ENCODE data around the gene CCM2L.

CCM2L gene

GRCh38 chr20:31990641-31991338 lies 19.4 kb upstream of the CCM2L start:
- no peak for TF ChIP-seq EGR1 (IDR thresholded peaks at IDR 0.05)
- no peak for TF ChIP-seq ZBTB7A (IDR thresholded peaks at IDR 0.05; ENCODE audit: low read depth)
- no peak for TF ChIP-seq CEBPB (IDR thresholded peaks at IDR 0.05)
- TF ChIP-seq NFIC (IDR thresholded peaks at IDR 0.05), result no peak
- TF ChIP-seq, protein P1, sequence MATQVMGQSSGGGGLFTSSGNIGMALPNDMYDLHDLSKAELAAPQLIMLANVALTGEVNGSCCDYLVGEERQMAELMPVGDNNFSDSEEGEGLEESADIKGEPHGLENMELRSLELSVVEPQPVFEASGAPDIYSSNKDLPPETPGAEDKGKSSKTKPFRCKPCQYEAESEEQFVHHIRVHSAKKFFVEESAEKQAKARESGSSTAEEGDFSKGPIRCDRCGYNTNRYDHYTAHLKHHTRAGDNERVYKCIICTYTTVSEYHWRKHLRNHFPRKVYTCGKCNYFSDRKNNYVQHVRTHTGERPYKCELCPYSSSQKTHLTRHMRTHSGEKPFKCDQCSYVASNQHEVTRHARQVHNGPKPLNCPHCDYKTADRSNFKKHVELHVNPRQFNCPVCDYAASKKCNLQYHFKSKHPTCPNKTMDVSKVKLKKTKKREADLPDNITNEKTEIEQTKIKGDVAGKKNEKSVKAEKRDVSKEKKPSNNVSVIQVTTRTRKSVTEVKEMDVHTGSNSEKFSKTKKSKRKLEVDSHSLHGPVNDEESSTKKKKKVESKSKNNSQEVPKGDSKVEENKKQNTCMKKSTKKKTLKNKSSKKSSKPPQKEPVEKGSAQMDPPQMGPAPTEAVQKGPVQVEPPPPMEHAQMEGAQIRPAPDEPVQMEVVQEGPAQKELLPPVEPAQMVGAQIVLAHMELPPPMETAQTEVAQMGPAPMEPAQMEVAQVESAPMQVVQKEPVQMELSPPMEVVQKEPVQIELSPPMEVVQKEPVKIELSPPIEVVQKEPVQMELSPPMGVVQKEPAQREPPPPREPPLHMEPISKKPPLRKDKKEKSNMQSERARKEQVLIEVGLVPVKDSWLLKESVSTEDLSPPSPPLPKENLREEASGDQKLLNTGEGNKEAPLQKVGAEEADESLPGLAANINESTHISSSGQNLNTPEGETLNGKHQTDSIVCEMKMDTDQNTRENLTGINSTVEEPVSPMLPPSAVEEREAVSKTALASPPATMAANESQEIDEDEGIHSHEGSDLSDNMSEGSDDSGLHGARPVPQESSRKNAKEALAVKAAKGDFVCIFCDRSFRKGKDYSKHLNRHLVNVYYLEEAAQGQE (IDR thresholded peaks at IDR 0.05; ENCODE audit: low read depth), result no peak
- TF ChIP-seq, protein P2, sequence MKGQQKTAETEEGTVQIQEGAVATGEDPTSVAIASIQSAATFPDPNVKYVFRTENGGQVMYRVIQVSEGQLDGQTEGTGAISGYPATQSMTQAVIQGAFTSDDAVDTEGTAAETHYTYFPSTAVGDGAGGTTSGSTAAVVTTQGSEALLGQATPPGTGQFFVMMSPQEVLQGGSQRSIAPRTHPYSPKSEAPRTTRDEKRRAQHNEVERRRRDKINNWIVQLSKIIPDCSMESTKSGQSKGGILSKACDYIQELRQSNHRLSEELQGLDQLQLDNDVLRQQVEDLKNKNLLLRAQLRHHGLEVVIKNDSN (IDR thresholded peaks at IDR 0.05), result no peak
- TF ChIP-seq RAD21 (IDR thresholded peaks at IDR 0.05; ENCODE audit: low read depth), result no peak
- TF ChIP-seq MAX (IDR thresholded peaks at IDR 0.05), result no peak
- TF ChIP-seq FOXM1 (IDR thresholded peaks at IDR 0.05; ENCODE audit: borderline replicate concordance, low read depth), result no peak
- TF ChIP-seq CREB1 (IDR thresholded peaks at IDR 0.05; ENCODE audit: low read depth), result no peak
- no peak for TF ChIP-seq TEAD4 (IDR thresholded peaks at IDR 0.05)
- TF ChIP-seq TCF12 (IDR thresholded peaks at IDR 0.05; ENCODE audit: low read depth), result no peak
- no peak for TF ChIP-seq EP300 (IDR thresholded peaks at IDR 0.05; ENCODE audit: borderline replicate concordance)
- no peak for TF ChIP-seq YY1 (IDR thresholded peaks at IDR 0.05; ENCODE audit: low read depth)
- TF ChIP-seq TAF1 (IDR thresholded peaks at IDR 0.05; ENCODE audit: low read depth), result no peak

DNA sequence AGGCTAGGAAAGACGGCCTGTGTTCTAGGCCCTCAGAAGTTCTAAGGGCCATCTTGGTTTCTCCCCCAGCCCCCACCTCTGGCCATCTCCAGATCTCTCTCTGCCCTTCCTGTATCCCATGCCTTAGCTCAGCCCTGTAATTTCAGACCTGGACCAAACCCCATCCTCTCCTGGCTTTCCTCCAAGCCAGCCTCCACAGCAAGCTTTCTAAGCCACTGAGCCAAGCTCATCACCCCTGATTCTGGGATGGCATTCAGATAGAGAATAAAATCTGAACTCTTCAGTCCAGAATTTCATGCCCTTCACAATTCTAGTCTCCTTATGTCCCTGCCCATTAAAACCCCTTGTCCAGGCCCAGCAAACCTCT lies 18.9 kb upstream of the CCM2L start:
- TF ChIP-seq CEBPB (IDR thresholded peaks at IDR 0.05) (no peak), EP300 (IDR thresholded peaks at IDR 0.05; ENCODE audit: borderline replicate concordance) (no peak), FOXM1 (IDR thresholded peaks at IDR 0.05; ENCODE audit: borderline replicate concordance, low read depth) (no peak), TAF1 (IDR thresholded peaks at IDR 0.05; ENCODE audit: low read depth) (no peak), TEAD4 (IDR thresholded peaks at IDR 0.05) (no peak), CREB1 (IDR thresholded peaks at IDR 0.05; ENCODE audit: low read depth) (no peak), YY1 (IDR thresholded peaks at IDR 0.05; ENCODE audit: low read depth) (no peak), EGR1 (IDR thresholded peaks at IDR 0.05) (no peak), MAX (IDR thresholded peaks at IDR 0.05) (no peak), NFIC (IDR thresholded peaks at IDR 0.05) (no peak)
- TF ChIP-seq, protein P2 (IDR thresholded peaks at IDR 0.05), result no peak
- TF ChIP-seq, protein P1 (IDR thresholded peaks at IDR 0.05; ENCODE audit: low read depth), result no peak

DNA sequence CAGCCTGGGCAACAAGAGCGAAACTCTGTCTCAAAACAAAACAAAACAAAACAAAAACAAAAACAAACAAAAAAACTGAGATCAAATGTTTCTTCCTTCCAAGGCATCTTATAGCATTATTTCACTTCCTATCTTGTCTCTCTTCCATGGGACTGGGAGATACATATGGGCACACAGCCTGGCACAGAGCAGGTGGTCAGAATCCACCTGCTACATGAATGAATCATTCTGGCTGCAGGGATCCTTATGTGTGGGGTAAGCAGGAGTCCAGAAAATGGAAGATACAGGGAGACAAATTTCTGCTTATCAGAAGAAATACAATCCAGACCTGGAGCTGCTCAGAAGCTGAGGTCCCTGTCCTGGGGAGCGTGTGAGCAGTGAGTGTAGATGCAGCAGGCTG lies 18.2 kb upstream of the CCM2L start:
- no peak for TF ChIP-seq TAF1 (IDR thresholded peaks at IDR 0.05; ENCODE audit: low read depth)
- TF ChIP-seq YY1 (IDR thresholded peaks at IDR 0.05; ENCODE audit: low read depth), result no peak
- no peak for TF ChIP-seq MAX (IDR thresholded peaks at IDR 0.05)
- no peak for TF ChIP-seq EGR1 (IDR thresholded peaks at IDR 0.05)
- TF ChIP-seq TEAD4 (IDR thresholded peaks at IDR 0.05), result no peak
- TF ChIP-seq RAD21 (IDR thresholded peaks at IDR 0.05; ENCODE audit: low read depth), result no peak
- TF ChIP-seq, protein P1 (IDR thresholded peaks at IDR 0.05; ENCODE audit: low read depth), result no peak
- TF ChIP-seq FOXM1 (IDR thresholded peaks at IDR 0.05; ENCODE audit: borderline replicate concordance, low read depth), result no peak
- no peak for TF ChIP-seq CREB1 (IDR thresholded peaks at IDR 0.05; ENCODE audit: low read depth)
- TF ChIP-seq, protein P2 (IDR thresholded peaks at IDR 0.05), result no peak
- no peak for TF ChIP-seq ZBTB7A (IDR thresholded peaks at IDR 0.05; ENCODE audit: low read depth)
- TF ChIP-seq EP300 (IDR thresholded peaks at IDR 0.05; ENCODE audit: borderline replicate concordance), result no peak
- TF ChIP-seq CEBPB (IDR thresholded peaks at IDR 0.05), result no peak
- no peak for TF ChIP-seq NFIC (IDR thresholded peaks at IDR 0.05)
